GM23248 (cell line): Measurements from ENCODE around the gene TMEM255A.

Experiments
- EZH2 ChIP-seq: fragments of 200-600 bp; sonication (generic); IDR thresholded peaks from 2 replicates; pipeline ENCODE4 v1.6.1; 2018; ENCODE audit warnings: antibody characterized with exemption, mild to moderate bottlenecking; ENCODE audit not compliant: insufficient read depth, poor library complexity, severe bottlenecking
- EZH2phosphoT487 ChIP-seq: fragments of 200-600 bp; sonication (generic); IDR thresholded peaks from 2 replicates; pipeline ENCODE4 v1.6.1; 2018; ENCODE audit warnings: antibody characterized with exemption, moderate library complexity, mild to moderate bottlenecking, low read depth; ENCODE audit not compliant: insufficient read depth

- no peak for TF ChIP-seq EZH2phosphoT487
- no peak for TF ChIP-seq EZH2
These were observed 9.3 kb downstream of the TMEM255A start for GRCh38 chrX:120301960-120302359.
